ENCODE data around the gene NR2C2.

The NR2C2 gene

DNA sequence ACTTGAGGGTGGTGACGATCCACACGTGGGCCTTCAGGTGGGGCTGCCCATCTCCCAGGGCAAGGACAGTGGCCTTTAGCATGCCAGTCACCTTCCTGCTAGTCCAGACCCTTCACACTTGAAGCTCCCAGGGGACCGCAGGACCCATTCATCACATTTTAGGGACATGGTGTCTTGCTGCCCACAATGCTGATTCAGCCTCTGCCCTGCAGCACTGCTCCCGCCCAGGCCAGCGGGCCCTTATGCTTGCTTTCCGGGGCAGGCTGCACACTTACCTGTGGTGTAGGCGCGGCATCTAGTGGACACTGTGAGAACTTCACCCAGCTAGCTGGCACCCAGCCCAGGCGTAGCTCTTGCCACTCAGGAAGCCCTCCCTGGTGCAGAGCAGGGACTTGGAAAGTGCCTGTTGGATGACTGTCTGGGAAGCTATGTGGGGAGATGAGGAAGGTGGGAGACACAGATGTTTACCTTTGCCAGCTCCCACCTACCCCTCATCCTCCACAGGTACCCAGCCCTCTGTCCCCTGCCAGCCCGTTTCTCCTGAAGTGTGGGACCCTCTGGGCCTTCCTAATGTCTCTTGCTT lies 26.3 kb upstream of the NR2C2 start:
- DNase-seq (ENCODE audit: insufficient read length, low spot score) (peak; percentile 80), FAIRE-seq (peak; percentile 85)

DNA sequence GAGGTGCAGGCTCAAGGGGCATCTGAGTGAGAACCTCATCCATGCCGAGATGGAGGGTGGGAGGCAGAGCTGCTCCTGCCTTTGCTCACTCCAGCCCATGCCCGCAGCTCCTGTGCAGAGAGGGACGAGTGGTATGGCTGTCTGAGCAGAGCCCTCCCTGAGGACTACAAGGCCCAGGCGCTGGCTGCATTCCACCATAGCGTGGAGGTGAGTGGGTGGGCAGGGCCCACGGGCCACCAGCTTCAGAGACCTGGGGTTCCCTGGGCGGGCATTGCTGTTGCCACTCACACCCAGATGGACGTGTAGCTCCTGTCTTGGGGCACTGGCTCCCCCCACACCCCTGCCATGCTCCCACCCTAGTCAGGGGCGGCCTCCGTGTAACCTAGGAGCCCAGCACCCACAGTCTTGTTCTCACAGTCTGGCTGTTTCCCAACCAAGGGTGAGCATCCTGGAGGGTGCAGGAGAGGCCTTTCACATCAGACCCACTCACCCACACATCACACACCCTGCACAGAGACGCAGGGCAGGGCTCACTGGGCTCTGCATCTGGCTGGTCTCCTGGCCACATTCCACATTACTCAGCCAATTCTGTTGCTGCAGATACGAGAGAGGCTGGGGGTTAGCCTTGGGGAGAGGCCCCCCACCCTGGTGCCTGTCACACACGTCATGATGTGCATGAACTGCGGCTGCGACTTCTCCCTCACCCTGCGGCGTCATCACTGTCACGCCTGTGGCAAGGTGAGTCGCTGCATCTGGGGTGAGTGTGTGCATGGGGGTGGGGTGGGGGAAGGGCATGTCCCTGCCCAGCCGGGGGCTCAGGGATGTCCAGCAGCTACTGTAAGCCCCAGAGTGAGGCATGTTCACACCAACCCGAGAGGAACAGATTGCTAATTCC lies 25.3 kb upstream of the NR2C2 start:
- no peak for FAIRE-seq
- DNase-seq (ENCODE audit: insufficient read length, low spot score) = no peak

DNA sequence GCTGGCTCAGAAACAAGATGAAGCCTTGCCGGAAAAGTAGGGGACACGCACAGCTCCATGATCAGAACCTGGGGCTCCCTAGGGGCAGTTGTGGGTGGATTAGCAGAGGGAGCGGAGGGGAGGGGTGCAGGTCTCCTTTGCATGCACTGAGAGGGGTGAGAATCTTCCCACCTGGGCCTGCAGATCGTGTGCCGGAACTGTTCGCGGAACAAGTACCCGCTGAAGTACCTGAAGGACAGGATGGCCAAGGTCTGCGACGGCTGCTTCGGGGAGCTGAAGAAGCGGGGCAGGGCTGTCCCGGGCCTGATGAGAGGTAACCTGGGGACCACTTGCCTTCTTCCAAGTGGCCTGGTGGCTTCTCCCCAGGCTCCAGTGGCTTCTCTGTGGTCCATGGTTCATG lies 24.5 kb upstream of the NR2C2 start:
- DNase-seq (ENCODE audit: insufficient read length, low spot score) = no peak
- no peak for FAIRE-seq

DNA sequence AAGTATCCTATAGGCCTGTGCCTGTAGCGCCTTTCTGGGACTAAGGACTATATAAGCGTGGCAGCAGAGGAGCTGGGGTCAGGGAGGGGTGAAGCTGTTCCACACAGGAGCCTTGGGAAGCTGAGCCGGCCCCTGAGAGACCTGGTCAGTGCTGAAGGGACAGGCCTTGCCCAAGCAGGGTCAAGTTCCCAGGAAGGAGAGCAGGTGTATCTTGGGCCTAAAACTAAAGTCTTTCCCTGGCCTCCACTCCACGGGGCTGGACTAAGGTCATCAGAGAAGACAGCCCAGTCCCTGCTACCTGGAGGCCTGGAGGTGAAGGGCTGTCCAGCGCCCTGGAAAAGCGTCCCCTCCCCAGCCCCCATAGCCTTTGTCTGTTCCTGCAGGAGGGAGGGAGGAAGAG lies 23.9 kb upstream of the NR2C2 start:
- FAIRE-seq = no peak
- DNase-seq (ENCODE audit: insufficient read length, low spot score) = no peak

DNA sequence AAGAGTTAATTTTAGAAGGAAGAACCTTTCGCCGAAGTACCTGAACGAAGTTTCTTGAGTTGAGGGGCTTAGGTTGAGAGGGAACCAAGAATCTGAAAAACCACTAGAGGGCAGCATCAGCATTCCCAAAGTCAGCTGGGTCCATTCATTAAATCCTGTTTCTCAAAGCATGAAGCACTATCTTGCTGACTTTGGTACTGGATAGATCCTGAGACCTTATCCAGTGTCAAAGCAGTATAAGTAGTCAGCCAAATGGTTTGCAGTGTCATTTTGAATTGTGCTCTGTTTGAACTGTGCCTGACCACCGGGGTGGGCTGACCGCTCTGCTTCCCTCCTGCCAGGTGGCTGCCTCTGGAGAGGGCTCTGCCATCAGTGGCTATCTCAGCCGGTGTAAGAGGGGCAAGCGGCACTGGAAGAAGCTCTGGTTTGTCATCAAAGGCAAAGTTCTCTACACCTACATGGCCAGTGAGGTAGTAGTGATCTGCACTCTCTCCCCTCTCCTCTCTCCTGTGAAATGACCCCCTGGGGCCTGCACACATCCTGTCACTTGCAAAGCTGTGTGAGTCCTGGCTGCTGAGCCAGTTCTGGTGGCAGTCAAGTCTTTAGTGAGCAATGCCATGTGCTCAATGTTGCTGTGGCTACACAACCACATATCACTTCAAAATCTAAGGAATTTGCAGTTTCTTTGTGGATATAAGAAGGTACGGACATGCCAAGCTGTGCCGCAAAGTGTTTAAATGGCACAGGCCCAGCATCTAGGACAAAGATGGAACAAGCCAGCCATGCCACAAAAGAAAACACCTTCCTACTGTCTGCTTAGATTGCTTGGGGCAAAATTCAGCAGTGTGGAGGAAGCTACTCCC lies 21.4 kb upstream of the NR2C2 start:
- DNase-seq (ENCODE audit: insufficient read length, low spot score) = peak; percentile 48
- peak; percentile 93 for FAIRE-seq

DNA sequence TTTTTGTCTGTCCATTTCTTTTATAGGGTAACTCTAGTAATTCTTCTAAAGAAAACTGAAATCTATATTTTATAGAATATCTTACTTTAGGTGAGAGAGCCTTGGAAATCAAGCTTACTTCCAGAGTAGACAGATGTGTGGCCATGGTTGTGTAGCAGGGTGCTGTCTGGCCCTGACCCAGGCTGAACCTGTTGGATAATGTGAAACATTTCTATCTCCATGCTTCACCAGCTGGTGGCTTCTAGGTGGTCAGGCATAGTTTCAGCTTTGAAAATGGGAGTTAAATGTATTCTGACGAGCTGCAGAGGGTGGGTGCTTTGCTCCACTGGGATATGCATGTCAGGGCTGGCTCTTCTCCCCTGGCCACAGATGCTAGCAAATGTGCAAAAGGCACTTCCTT lies 20.8 kb upstream of the NR2C2 start:
- DNase-seq (ENCODE audit: insufficient read length, low spot score) (no peak), FAIRE-seq (no peak)

DNA sequence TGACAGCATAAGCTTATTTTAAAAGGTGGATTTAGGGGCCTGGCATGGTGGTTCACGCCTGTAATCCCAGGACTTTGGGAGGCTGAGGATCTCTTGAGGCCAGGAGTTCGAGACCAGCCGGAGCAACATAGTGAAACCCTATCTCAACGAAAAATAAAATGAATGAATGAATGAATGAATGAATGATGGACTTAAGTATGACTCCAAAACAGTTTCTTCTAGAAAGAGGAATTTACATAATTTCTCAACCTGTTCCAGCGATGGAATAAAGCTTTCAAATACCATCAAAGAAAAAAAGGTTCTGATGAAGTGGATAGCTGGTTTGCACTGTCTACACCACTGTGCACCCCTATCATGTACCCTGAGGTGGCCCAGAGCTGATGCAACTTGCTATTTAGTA lies 20.1 kb upstream of the NR2C2 start:
- FAIRE-seq (no peak), DNase-seq (ENCODE audit: insufficient read length, low spot score) (no peak)

DNA sequence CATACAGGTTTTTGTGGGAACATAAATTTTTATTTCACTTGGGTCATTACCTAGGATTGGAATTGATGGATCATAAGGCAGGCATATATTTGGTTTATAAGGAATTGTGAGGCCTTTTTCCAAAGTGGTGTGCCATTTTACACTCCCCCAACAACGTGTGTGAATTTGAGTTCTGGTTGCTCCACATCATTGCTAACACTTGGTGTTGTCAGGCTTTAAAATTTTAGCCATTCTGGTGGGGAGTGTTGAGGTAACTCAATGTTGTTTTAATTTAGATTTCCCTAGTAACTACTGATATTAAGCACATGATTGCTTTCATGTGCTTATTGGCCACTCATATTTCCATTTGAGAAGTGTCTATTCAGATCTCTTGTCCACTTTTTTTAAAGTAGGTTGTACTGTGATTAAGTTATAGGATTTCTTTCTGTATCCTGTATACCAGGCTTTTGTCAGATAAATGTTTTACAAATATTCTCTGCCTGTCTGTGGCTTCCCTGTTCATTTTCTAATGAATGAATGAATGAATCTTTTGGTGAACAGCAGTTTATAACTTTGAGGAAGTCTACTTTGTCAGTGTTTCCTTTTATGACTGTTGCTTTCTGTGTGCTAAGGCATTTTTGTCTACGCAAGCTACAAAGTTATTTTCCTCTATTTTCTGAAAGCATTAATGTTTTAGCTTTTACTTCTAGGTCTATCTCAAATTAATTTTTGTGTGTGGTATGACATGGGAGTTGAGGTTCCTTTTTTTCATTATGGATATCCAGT lies 17.9 kb upstream of the NR2C2 start:
- FAIRE-seq = no peak
- DNase-seq (ENCODE audit: insufficient read length, low spot score) = no peak

DNA sequence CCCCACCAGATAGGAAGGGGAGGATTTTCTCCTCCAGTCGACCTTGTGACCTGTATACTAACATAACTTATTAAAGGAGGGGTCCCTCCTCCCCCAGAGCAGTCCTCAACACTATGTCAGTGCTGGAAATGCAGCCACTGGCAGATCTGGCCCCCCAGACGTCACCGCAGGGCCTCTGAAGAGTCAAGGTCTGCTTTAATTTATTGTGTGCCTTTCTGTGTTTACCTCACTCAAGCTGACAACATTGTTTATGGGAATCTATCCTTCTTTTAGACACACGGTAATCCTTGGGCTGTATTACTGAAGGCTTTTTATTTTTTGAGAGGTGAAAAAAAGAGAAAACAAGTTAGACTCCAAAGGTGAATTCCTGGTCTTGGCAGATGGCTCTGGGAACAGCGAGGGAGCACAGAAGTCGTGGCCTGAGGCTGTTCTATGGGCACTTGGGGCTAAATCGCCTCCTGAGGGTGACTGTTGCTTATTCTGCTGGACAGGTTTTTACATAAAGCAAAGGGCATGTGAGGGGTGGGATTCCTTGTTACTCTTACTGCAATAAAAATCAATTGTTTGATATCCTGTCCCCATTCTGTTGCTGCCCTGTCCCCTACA lies 13.5 kb upstream of the NR2C2 start:
- DNase-seq (ENCODE audit: insufficient read length, low spot score) = no peak
- FAIRE-seq = no peak

DNA sequence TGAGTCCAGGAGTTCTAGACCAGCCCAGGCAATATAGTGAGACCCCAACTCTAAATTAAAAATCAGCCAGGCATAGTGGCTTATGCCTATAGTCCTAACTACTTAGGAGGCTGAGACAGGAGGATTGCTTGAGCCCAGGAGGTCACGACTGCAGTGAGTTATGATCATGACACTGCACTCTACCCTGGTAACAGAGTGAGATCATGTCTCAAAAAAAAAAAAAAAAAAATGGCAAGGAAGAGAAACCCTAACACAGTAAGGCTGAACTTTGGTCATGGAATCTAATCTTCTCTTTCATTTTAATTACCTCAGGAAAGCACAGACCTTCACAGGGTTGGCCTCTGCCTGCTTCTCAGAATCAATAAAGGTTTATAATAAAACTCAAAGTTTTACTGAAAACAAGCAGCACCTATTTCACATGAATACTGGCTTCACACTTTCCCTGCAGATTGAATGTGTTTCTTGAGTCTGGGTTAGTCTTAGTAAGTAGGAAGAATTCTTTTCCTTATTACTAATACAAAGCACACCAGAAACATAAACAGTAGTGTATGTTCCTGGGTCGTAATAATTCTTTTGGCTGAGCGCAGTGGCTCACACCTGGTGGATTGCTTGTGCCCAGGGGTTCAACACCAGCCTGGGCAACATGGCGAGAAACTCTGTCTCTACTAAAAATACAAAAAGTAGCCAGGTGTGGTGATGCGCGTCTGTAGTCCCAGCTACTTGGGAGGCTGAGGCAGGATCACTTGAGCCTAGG lies 11.6 kb upstream of the NR2C2 start:
- FAIRE-seq = no peak
- DNase-seq (ENCODE audit: insufficient read length, low spot score) = no peak

DNA sequence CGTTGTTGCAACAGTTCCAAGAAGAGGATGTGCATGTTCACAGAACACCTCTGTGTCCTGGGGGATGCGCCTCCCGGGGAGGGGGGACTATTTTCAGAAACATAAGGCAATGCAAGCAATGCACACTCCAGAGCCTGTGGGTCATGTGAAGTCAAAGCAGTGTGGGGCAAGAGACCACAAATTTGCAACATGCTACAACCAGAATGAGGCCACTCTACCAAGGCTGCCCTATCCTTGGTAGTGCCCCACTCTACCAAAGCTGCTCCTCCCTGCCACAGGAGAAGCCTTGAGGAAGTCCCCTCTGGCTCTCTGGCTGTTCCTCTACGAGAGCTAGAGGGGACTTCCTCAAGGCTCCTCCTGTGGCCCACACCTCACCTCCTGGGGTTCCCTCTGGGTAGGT lies 8.4 kb upstream of the NR2C2 start:
- no peak for DNase-seq (ENCODE audit: insufficient read length, low spot score)
- FAIRE-seq = no peak

DNA sequence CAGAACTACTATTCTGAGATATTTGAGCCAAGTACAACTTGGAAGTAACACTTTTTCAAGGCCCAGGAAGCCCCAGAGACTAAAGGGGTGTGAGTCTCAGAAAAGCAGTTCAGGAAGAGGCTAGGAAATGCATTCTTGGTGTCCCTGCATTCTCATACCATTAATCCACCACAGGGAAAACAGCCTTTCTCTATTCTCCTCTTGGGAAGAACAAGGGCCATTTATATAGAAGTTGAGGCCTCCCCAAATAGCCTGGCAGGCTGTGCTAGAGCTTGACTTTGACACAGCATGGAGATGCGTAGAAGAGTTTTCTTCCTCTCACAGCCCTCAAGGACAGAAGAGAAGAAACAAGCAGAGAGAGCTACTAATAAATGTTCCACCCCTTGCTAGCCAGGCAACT lies 5.5 kb upstream of the NR2C2 start:
- DNase-seq (ENCODE audit: insufficient read length, low spot score) (no peak), FAIRE-seq (no peak)

DNA sequence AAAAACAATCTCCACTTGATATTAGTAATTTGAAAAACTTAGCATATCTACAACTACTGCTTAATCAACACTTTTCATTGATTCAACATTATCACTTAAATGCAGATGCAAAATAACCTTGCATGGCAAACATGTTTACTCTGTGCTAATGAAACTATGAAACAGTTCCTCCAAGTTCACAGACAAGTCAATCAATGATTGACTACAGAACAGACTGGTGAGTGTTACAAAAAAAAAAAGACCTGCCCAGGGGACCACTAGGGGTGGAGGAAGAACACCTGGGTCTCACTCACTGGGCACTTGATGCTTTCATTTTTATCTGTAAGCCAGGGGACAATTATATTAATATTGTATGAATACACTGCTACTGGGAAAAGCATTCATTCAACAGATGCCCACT lies 4.3 kb upstream of the NR2C2 start:
- peak; percentile 76 for FAIRE-seq
- no peak for DNase-seq (ENCODE audit: insufficient read length, low spot score)

DNA sequence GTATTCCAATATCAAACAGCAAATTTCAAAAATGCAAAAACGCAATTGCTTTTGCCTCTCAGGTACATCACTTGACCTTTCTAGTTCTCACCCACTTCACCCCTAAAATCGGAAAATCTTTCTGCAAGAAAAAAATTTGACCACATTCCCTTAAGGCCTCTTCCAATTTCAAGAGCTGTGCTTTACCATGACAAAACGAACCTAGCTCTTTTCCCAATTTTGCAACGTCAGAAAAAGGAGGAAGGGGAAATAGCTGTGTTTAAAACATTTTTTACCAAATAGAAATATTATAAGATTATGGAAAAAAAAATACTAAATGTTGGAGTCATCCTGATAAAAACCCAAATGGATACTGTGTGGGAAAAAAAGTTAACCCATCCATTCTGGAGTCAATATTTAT lies 1.1 kb upstream of the NR2C2 start:
- FAIRE-seq (no peak), DNase-seq (ENCODE audit: insufficient read length, low spot score) (no peak)

DNA sequence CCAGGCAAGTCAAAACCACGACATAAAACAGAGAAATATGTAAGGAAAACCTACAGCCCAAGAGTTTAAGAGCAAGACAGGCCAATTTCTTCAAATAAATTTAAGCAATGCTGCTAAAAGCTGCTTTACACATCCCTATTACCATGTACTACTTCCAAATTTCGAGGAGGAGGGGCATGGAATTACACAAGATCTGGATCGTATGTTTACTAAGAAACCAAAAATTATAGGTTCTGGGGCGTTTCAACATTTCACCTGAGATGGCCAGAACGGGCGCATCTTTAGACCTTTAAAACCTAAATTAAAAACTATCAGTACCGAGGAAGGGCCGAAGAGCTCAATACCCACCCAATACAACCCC lies 664 bp upstream of the NR2C2 start:
- FAIRE-seq = no peak
- no peak for DNase-seq (ENCODE audit: insufficient read length, low spot score)

DNA sequence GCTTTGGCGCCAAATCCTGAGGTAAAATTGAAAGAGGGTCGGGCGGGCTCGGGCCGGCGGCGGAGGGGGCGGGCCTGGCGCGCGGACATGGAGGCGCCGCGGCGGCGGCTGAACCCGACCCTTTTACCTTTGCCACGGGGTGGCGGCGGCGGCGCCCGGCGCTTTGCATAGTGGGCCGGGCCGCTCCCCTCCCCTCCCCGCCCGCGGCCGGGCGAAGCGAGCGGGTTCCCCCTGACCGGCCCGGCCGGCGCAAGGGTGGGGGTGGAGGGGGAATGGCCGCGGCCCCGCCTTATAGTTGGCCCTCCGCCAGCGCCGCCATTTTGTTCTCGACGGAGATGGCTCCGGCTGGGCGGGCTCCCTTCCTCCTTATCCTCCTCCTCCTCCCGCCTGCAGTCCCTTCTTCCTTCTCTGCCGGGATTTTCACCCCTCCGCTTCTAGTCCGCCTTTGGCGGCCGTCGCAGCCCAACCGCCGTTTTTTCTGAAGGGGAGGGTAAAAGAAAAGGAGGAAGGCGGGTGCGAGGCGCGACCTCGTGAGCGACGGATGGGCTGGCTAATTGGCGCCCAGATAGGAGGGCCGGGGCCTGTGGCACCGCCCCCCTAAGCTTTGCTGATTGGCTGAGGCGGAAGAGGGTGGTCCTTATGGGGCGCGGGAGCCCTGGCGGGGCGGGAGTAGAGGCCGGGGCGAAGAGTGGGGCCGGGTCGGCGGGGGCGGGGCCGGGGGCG lies 664 bp downstream of the NR2C2 start:
- FAIRE-seq = peak; percentile 88
- DNase-seq (ENCODE audit: insufficient read length, low spot score) = peak; percentile 93

DNA sequence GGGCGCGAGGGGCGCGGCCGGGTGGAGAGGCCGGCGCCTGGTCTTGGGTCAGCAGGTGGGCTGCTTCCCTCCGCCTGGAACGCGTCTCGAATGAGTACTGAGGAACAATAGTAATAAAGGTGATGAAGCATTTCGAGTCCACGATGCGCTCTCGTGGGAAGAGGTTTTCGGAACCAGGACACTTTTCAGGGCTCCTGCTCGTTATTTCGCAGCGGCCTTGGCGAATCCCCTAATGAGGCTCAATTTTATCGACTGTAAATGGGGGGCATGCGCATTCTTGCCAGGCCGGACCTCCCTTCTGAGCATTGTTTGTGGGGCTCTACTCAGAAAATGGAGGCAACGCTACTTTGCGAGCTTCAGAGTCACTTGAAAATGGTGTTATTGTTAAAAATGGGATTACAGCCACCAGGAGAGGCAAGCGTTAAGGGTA lies 1.2 kb downstream of the NR2C2 start:
- FAIRE-seq = no peak
- no peak for DNase-seq (ENCODE audit: insufficient read length, low spot score)

DNA sequence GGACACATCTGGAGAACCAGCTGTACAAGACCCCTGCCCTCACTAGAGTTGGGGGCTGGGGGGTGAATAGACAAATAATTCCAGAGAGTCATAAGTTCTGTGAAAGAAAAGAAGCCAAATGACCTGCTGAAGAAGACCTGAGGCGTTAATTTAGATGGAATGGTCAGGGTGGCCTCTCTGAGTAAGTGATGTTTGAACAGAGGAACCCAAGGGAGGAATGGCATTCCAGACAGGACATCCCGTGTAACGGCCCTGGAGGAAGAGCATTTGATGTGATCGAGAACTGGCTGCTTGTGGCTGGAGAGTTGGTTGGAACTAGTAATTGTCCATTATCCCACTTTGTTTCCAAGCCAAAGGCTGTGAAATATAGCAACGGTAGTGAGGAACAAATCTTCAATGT lies 1.7 kb downstream of the NR2C2 start:
- DNase-seq (ENCODE audit: insufficient read length, low spot score) (no peak), FAIRE-seq (no peak)

DNA sequence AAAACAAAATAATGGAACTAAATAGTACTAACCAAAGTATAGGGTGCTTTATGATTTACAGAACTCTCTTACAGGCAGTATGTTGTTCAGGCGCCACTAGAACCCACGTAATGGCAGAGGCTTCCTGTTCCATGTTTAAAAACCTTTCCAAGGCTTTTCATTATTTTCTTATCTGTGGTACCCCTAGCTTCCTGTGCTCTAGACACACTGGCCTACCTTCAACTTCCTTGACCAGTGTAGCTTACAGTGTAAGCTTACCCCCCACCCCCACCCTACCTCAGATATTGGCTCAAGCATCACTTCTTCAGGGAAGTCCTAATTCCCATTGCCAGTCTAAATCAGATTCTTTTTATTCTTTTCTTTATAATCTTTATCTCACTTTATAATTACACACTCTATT lies 2.9 kb downstream of the NR2C2 start:
- FAIRE-seq (no peak), DNase-seq (ENCODE audit: insufficient read length, low spot score) (no peak)

Data from GM19239 (cell line).